Ovary (tissue), 9 donors: ENCODE results near the gene MYB. TPM values are rescaled to one million over a fixed set of nuclear protein-coding genes. Genes with fewer than 3 reads are reported as not detected.

ENCODE experiments used
- DNase-seq, 5 donors: peaks; one replicate each; pipeline ENCODE4 v3.0.0-alpha.2; 2019 to 2020
- H3K27ac ChIP-seq, 2 donors: fragments of 200-600 bp; one replicate each; pipeline versions ENCODE4 v1.5.1 to v1.8.0; 2019 to 2022
- H3K27me3 ChIP-seq: fragments of 200-600 bp; one replicate; pipeline ENCODE4 v1.8.0; 2022
- H3K36me3 ChIP-seq: fragments of 200-600 bp; sonication (generic); one replicate; pipeline ENCODE4 v1.5.1; 2019
- H3K4me1 ChIP-seq: one replicate; pipeline ENCODE4 v1.8.1; 2013; ENCODE audit warnings: mild to moderate bottlenecking, moderate library complexity; ENCODE audit not compliant: insufficient read depth
- H3K4me3 ChIP-seq: fragments of 200-600 bp; sonication (generic); one replicate; pipeline ENCODE4 v1.5.1; 2017
- H3K9me3 ChIP-seq, 2 donors: fragments of 200-600 bp in 1 of 2; sonication (generic) in 1 of 2; one replicate each; pipeline versions ENCODE4 v1.5.1 to v1.8.1; 2013 to 2019; ENCODE audit warnings: mild to moderate bottlenecking in 1 of 2, moderate library complexity in 1 of 2
- EP300 ChIP-seq: sonication (generic); formaldehyde crosslinking; IDR thresholded peaks from one replicate; pipeline ENCODE4 v1.6.1; 2017; ENCODE audit warnings: antibody characterized with exemption
- POLR2A ChIP-seq: fragments of 450-650 bp; IDR thresholded peaks from one replicate; pipeline ENCODE4 v1.6.1; 2017; ENCODE audit warnings: antibody characterized with exemption, mild to moderate bottlenecking, moderate library complexity
- WGBS, 3 donors: extraction: QIAGEN DNeasy Blood & Tissue Kit in 1 of 3; methylation state at CpG; one replicate each; pipeline versions ENCODE4 v1.1.5 to v1.1.7; 2013 to 2017; 5-methylcytosine and 5-hydroxymethylcytosine counted together
- intact Hi-C, 4 donors: fragments of 100-400 bp; cut with DNase I; formaldehyde crosslinking; loops; one replicate each; pipeline versions ENCODE4 v1.11.0 to v1.15.1; 2022 to 2023
- polyA plus RNA-seq, 2 donors: library from polyadenylated mRNA; stranded (reverse); fragments of 200-250 nt in 1 of 2; fragments of 350-450 nt in 1 of 2; fragmentation: Illumina TruSeq in 1 of 2; extraction: RNeasy Lipid Tissue Mini Kit (QIAGEN cat#74804) in 1 of 2; gene quantifications; one replicate each; pipeline ENCODE4 v1.2.3, GENCODE V29; 2013 to 2014
- total RNA-seq, 7 donors: library from RNA; depleted of rRNA in 2 of 7; stranded (reverse); fragments of >200 nt in 2 of 7; fragmentation: NEBNext Ultra II Directional in 3 of 7; extraction: Animal tissue kit (Norgen Biotek cat#: 25700) in 3 of 7; gene quantifications; one replicate each; pipeline versions ENCODE4 v1.1.0 to v1.2.4, GENCODE V29; 2016 to 2023
- TF ChIP-seq, protein P1 (sequence below), 3 donors: fragments of 450-650 bp in 2 of 3; fragments of 200-600 bp in 1 of 3; IDR thresholded peaks; one replicate each; pipeline versions ENCODE4 v1.5.1 to v1.8.0; 2016 to 2022; ENCODE audit warnings: antibody characterized with exemption in 3 of 3, mild to moderate bottlenecking in 1 of 3
- donor health status: DM: no; HTN: no; CAD: no; lungs with moderate emphysema.
- donor health status: DM: no; HTN: no; CAD: no.
- donor health status: Bipolar disorder and iron deficiency.
- donor health status: DM: yes; HTN: yes; CAD: no.
- donor health status: DM: no; HTN: no; CAD: no.
- donor health status: DM: yes; HTN: yes; CAD: no.

MYB gene
- total and polyA plus RNA-seq, 9 donors: 0.07 to 7.0 (median 1.0) TPM; not detected in 2

- Histone ChIP-seq H3K4me3 (no peak overlapping the region), H3K27me3 (no peaks in the 10 kb centered on the region), H3K4me1 (no peaks in the 10 kb centered on the region), H3K36me3 (no peaks in the 10 kb centered on the region), H3K9me3 (peaks cover 0 to 4% of the 10 kb centered on the region in 2 donors), H3K27ac (no peak overlapping the region)
- intact Hi-C loops: no loop called here
- TF ChIP-seq POLR2A (no peak), EP300 (no peak)
- TF ChIP-seq, protein P1, sequence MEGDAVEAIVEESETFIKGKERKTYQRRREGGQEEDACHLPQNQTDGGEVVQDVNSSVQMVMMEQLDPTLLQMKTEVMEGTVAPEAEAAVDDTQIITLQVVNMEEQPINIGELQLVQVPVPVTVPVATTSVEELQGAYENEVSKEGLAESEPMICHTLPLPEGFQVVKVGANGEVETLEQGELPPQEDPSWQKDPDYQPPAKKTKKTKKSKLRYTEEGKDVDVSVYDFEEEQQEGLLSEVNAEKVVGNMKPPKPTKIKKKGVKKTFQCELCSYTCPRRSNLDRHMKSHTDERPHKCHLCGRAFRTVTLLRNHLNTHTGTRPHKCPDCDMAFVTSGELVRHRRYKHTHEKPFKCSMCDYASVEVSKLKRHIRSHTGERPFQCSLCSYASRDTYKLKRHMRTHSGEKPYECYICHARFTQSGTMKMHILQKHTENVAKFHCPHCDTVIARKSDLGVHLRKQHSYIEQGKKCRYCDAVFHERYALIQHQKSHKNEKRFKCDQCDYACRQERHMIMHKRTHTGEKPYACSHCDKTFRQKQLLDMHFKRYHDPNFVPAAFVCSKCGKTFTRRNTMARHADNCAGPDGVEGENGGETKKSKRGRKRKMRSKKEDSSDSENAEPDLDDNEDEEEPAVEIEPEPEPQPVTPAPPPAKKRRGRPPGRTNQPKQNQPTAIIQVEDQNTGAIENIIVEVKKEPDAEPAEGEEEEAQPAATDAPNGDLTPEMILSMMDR (IDR thresholded peaks at IDR 0.05): no peak
- no peak for DNase-seq
- 93 to 96% (median 96%) methylated on average over 6 of the region's 6 CpGs for WGBS, 3 donors
Observed at GRCh38 chr6:135228486-135228885, 47.4 kb downstream of the MYB start.

GRCh38 chr6:135229996-135230395, 48.9 kb downstream of the MYB start:
- no peak for DNase-seq
- 88 to 90% (median 89%) methylated on average over 2 of the region's 2 CpGs for WGBS, 3 donors
- intact Hi-C loops: no loop called here

GRCh38 chr6:135230711-135231468, 49.8 kb downstream of the MYB start:
- no peak overlapping the region for H3K4me3 ChIP-seq
- intact Hi-C loops: no loop called here
- H3K36me3 ChIP-seq: no peaks in the 10 kb centered on the region
- no peaks in the 10 kb centered on the region for H3K4me1 ChIP-seq
- no peaks in the 10 kb centered on the region for H3K27me3 ChIP-seq
- WGBS, 3 donors: 42 to 47% (median 44%) methylated on average over 3 of the region's 3 CpGs
- DNase-seq: no peak
- H3K9me3 ChIP-seq: peaks cover 0 to 4% of the 10 kb centered on the region in 2 donors
- no peak overlapping the region for H3K27ac ChIP-seq
- TF ChIP-seq, protein P1 (IDR thresholded peaks at IDR 0.05): no peak
- no peak for TF ChIP-seq POLR2A
- no peak for TF ChIP-seq EP300

More at GRCh38 chr6:135229996-135230395, 48.9 kb downstream of the MYB start:
- H3K4me1 ChIP-seq: no peaks in the 10 kb centered on the region
- H3K27me3 ChIP-seq: no peaks in the 10 kb centered on the region
- no peak overlapping the region for H3K27ac ChIP-seq
- H3K9me3 ChIP-seq: peaks cover 0 to 4% of the 10 kb centered on the region in 2 donors
- H3K4me3 ChIP-seq: no peak overlapping the region
- H3K36me3 ChIP-seq: no peaks in the 10 kb centered on the region
- TF ChIP-seq, protein P1 (IDR thresholded peaks at IDR 0.05): no peak

DNA sequence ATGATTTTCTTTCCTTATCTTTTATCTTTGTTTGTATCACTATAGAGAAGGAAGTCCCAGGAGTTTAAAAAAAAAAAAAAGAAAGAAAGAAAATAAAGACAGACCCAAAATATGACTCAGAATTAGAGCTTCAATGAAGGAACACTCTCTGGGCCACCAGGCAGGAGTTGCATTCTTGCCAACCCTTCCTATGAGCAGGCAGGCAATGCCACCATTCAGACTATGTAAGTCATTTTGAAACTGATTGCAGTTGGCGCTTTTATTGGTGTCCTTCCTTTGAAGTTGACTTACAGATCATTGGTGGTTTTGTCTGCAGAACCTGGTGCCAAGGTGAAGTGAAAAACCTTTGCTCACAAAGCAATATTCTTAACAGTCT, 50.3 kb downstream of the MYB start:
- Histone ChIP-seq H3K4me1 (no peaks in the 10 kb centered on the region), H3K36me3 (no peaks in the 10 kb centered on the region), H3K4me3 (no peak overlapping the region), H3K27ac (no peak overlapping the region), H3K9me3 (peaks cover 0 to 4% of the 10 kb centered on the region in 2 donors), H3K27me3 (no peaks in the 10 kb centered on the region)
- WGBS, 3 donors: 91 to 96% (median 95%) methylated on average over 1 of the region's 1 CpG
- intact Hi-C loops: no loop called here
- TF ChIP-seq EP300 (no peak), POLR2A (no peak)
- TF ChIP-seq, protein P1 (IDR thresholded peaks at IDR 0.05): no peak
- DNase-seq: no peak
